GM18498 (cell line): ENCODE results near the gene SEC23IP.
A peak's percentile ranks its signal among the peaks of the same experiment; 100 is the strongest.
"Not testable (repeated sequence)": the region's sequence is repeated elsewhere in the genome, so short reads cannot be mapped to it uniquely, and the experiment has no call there.

Experiments
- ATAC-seq: cut with Tn5 transposase; IDR thresholded peaks from one replicate; pipeline ENCODE4 v1.9.1; 2021; ENCODE audit warnings: mild to moderate bottlenecking, moderate library complexity; ENCODE audit not compliant: unreplicated experiment

Gene SEC23IP

GRCh38 chr10:119878524-119878923, 14.0 kb upstream of the SEC23IP start:
- no peak for ATAC-seq

DNA sequence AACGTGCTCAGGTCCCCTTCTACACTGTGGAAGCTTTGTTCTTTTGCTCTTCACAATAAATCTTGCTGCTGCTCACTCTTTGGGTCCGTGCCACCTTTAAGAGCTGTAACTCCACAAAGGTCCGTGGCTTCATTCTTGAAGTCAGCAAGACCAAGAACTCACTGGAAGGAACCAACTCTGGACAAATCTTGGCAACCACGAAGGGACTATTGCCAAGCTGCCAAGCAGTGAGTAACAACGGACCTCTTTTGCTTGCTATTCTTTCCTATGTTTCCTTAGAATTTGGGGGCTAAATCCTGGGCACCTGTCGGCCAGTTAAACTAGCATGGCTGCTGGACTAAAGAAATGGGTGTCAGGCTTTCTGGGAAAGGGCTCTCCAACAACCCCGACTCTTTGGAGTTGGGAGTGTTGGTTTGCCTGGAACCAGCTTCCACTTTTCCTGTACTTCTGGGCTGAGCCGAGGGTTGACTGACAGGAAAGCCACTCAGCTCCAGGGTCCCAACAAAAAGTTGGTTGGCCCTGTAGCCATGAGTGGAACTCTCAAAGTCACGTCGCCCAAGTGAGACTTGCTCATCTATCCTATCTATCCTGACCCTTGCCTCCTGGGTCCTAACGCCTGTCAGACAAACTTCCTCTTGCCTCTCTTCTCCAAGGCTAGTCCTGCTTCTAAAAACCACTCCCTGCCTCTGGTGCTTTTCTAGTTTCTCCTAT, 8.5 kb upstream of the SEC23IP start:
- ATAC-seq, result not testable (repeated sequence)

- ATAC-seq, result not testable (repeated sequence)
These were observed 6.5 kb upstream of the SEC23IP start for GRCh38 chr10:119886070-119886469.

GRCh38 chr10:119888715-119889114, 3.8 kb upstream of the SEC23IP start:
- not testable (repeated sequence) for ATAC-seq

- ATAC-seq, result not testable (repeated sequence)
These were observed 3.3 kb upstream of the SEC23IP start for GRCh38 chr10:119889201-119889600.

DNA sequence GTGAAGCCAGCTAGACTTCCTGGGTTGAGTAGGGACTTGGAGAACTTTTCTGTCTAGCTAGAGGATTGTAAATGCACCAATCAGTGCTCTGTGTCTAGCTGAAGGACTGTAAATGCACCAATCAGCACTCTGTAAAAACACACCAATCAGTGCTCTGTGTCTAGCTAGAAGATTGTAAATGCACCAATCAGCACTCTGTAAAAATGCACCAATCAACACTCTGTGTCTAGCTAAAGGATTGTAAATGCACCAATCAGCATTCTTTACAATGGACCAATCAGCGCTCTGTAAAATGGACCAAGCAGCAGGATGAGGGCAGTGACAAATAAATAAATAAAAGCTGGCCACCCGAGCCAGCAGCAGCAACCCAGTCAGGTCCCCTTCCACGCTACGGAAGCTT, 2.2 kb upstream of the SEC23IP start:
- ATAC-seq, result not testable (repeated sequence)

DNA sequence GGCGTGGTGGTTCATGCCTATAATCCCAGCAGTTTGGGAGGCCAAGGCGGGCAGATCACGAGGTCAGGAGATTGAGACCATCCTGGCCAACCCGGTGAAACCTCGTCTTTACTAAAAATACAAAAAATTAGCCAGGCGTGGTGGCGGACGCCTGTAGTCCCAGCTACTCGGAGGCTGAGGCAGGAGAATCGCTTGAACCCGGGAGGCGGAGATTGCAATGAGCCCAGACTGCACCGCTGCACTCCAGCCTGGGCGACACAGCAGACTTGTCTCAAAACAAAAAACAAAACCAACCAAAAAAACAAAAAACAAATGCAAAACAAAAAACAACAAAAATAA, 712 bp upstream of the SEC23IP start:
- ATAC-seq, result not testable (repeated sequence)

GRCh38 chr10:119893074-119893473, 544 bp downstream of the SEC23IP start:
- no peak for ATAC-seq

DNA sequence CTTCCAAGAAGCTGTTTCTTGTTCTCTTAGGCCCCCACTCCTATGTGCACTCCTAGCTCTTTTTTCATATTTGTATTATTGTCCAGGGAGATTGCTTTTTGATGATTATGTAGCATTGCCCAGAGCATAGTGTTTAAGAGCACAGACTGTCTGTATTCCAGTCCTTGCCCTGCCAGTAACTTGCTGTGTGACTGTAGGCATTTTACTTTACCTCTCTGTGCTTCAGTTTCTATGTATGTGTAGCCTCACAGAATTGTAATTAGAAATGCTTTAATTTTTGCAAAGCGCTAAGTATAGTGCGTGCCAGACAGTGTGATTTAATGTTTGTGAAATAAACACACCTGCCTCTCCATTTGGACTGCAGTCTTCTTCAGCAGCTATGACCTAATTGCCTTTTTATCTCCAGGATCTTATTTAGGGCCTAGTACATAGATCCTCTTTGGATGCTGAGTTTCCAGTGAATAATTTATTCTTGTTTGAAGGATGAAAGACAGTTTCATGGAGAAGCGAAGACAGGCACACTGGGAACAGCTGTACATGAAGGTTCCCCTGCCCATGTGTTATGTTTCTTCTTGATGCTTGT, 1.4 kb downstream of the SEC23IP start:
- no peak for ATAC-seq

GRCh38 chr10:119896061-119896655, 3.6 kb downstream of the SEC23IP start:
- no peak for ATAC-seq

GRCh38 chr10:119896937-119897770, 4.6 kb downstream of the SEC23IP start:
- ATAC-seq, result no peak

DNA sequence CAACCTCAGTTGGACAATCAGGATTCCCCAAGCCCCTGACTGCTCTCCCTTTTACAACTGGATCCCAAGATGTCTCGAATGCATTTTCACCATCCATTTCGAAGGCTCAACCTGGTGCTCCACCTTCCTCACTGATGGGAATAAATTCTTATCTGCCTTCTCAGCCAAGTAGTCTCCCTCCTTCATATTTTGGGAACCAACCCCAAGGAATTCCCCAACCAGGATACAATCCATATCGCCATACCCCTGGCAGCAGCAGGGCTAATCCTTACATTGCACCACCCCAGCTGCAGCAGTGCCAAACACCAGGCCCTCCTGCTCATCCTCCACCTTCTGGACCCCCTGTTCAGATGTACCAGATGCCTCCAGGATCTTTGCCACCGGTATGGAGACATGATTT, 6.0 kb downstream of the SEC23IP start:
- ATAC-seq, result no peak

- ATAC-seq, result no peak
These were observed 11.6 kb downstream of the SEC23IP start for GRCh38 chr10:119903946-119904666.

DNA sequence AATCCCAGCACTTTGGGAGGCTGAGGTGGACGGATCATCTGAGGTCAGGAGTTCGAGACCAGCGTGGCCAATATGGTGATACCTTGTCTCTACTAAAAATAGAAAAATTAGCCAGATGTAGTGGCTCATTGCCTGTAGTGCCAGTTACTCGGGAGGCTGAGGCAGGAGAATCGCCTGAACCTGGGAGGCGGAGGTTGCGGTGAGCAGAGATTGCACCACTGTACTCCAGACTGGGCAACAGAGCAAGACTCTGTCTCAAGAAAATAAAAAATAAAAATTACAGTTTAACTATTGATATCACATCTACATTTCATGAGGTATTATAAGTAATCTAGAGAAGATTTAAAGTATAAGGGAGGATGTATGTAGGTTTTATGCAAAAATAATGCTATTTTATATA, 15.2 kb downstream of the SEC23IP start:
- not testable (repeated sequence) for ATAC-seq

DNA sequence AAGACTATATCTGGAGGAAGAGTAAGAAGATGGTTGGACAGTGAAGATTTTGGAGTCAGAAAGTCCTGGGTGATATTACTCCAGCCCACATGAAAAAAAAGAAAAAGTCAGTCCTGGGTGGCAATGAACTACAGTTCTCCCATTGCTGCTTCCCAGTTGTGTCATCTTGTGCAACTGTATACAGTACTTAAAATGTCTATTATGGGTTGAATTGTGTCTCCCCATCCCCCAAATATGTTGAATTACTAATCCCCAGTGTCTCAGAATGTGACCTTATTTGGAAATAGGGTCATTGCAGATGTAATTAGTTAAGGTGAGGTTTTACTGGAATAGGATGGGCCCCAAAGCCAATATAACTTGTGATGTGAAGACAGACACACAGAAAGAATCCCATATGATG, 15.6 kb downstream of the SEC23IP start:
- no peak for ATAC-seq

GRCh38 chr10:119910689-119911088, 18.2 kb downstream of the SEC23IP start:
- no peak for ATAC-seq

GRCh38 chr10:119917777-119918176, 25.2 kb downstream of the SEC23IP start:
- no peak for ATAC-seq

- no peak for ATAC-seq
These were observed 26.7 kb downstream of the SEC23IP start for GRCh38 chr10:119919271-119919670.

DNA sequence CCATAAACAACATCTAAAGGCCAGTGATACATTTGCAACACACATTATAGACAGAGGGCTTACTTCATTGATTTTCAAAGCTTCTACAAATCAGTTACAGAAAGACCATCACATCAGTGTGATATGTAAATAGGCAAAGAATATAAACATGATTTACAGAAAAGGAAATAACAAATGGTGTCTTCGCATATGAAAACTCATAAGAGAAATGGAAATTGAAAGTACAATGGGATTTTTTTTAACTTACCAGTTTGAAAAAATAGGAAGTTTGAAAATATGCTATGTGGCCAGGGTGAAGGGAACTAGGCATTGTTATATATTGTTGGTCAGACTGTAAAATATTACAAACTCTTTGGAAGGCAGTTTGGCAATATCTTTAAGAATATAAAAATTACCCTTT, 27.3 kb downstream of the SEC23IP start:
- peak; percentile 58 for ATAC-seq

- ATAC-seq, result no peak
These were observed 35.9 kb downstream of the SEC23IP start for GRCh38 chr10:119928411-119928810.

GRCh38 chr10:119931871-119932270, 39.3 kb downstream of the SEC23IP start:
- ATAC-seq, result no peak
